Measurements from ENCODE around the gene C3orf20.

- TF ChIP-seq POLR2A (IDR thresholded peaks at IDR 0.05) = no peak
- TF ChIP-seq, protein P1, sequence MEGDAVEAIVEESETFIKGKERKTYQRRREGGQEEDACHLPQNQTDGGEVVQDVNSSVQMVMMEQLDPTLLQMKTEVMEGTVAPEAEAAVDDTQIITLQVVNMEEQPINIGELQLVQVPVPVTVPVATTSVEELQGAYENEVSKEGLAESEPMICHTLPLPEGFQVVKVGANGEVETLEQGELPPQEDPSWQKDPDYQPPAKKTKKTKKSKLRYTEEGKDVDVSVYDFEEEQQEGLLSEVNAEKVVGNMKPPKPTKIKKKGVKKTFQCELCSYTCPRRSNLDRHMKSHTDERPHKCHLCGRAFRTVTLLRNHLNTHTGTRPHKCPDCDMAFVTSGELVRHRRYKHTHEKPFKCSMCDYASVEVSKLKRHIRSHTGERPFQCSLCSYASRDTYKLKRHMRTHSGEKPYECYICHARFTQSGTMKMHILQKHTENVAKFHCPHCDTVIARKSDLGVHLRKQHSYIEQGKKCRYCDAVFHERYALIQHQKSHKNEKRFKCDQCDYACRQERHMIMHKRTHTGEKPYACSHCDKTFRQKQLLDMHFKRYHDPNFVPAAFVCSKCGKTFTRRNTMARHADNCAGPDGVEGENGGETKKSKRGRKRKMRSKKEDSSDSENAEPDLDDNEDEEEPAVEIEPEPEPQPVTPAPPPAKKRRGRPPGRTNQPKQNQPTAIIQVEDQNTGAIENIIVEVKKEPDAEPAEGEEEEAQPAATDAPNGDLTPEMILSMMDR (IDR thresholded peaks at IDR 0.05) = no peak
Measured at GRCh38 chr3:14805961-14806537, 131.1 kb downstream of the C3orf20 start.
